K562 (cell line): ENCODE results near the gene LRRC59.

Source experiments
- CBX1 ChIP-seq: sonication (generic); IDR thresholded peaks from 2 replicates; pipeline ENCODE4 v1.6.1; 2016; ENCODE audit warnings: antibody characterized with exemption, low read depth, mild to moderate bottlenecking
- CHD2 ChIP-seq: IDR thresholded peaks from 2 replicates; pipeline ENCODE4 v1.6.1; 2011; ENCODE audit warnings: low read depth, low read length
- E2F4 ChIP-seq: sonication (generic); formaldehyde crosslinking; IDR thresholded peaks from 2 replicates; pipeline ENCODE4 v1.8.0; 2022; ENCODE audit warnings: mild to moderate bottlenecking, low read depth, missing genetic modification reagents
- JUN ChIP-seq, 2 experiments: sonication (generic) in 1 of 2; formaldehyde crosslinking in 1 of 2; IDR thresholded peaks; 2 replicates each; pipeline versions ENCODE4 v1.6.1 to v1.8.0; 2012 to 2022; ENCODE audit warnings: borderline replicate concordance in 2 of 2, mild to moderate bottlenecking in 2 of 2, improper control_type of control experiment in 1 of 2, low read depth in 1 of 2, low read length in 1 of 2, missing genetic modification reagents in 1 of 2
- JUNB ChIP-seq: fragments of 450-650 bp; formaldehyde crosslinking; conservative IDR thresholded peaks from 2 replicates; pipeline ENCODE4 v1.4.0; 2020; ENCODE audit warnings: mild to moderate bottlenecking
- MTA2 ChIP-seq: fragments of 450-650 bp; IDR thresholded peaks from 2 replicates; pipeline ENCODE4 v1.6.1; 2016; ENCODE audit warnings: low read depth
- NFE2 ChIP-seq: IDR thresholded peaks from 2 replicates; pipeline ENCODE4 v1.6.1; 2014; ENCODE audit warnings: antibody characterized with exemption, low read depth
- NR3C1 ChIP-seq: sonication (generic); formaldehyde crosslinking; IDR thresholded peaks from 2 replicates; pipeline ENCODE4 v1.8.1; 2022; ENCODE audit warnings: missing genetic modification reagents
- RFX5 ChIP-seq: IDR thresholded peaks from 2 replicates; pipeline ENCODE4 v1.6.1; 2011; ENCODE audit warnings: low read depth, mild to moderate bottlenecking, improper control_type of control experiment, low read length
- SIN3A ChIP-seq, 2 experiments: fragments of 150-350 bp in 1 of 2; IDR thresholded peaks; 2 replicates each; pipeline ENCODE4 v1.6.1; 2011 to 2016; ENCODE audit warnings: borderline replicate concordance in 2 of 2, low read depth in 2 of 2, low read length in 2 of 2, mild to moderate bottlenecking in 2 of 2, moderate library complexity in 2 of 2; ENCODE audit not compliant: control insufficient read depth in 1 of 2
- SRF ChIP-seq, 2 experiments: fragments of 250-450, 450-650 bp in 1 of 2; sonication (Bioruptor Pico) in 1 of 2; sonication (generic) in 1 of 2; formaldehyde crosslinking; IDR thresholded peaks; 2 replicates each; pipeline versions ENCODE4 v1.5.0 to v1.5.1; 2020 to 2022; ENCODE audit warnings: mild to moderate bottlenecking in 1 of 2, missing genetic modification reagents in 1 of 2
- ZNF23 ChIP-seq: fragments of 250-450 bp; sonication (Bioruptor Pico); IDR thresholded peaks from 2 replicates; pipeline ENCODE4 v1.4.0; 2020; ENCODE audit warnings: mild to moderate bottlenecking
- TF ChIP-seq, protein P1 (sequence below), 3 experiments: IDR thresholded peaks in 2 of 3; conservative IDR thresholded peaks in 1 of 3; 2 replicates each; pipeline ENCODE4 v1.5.1; 2011 to 2012; ENCODE audit warnings: low read length in 3 of 3, mild to moderate bottlenecking in 3 of 3, control low read depth in 2 of 3, improper control_type of control experiment in 1 of 3, inconsistent platforms in 1 of 3, low read depth in 1 of 3, mixed read lengths in 1 of 3, moderate library complexity in 1 of 3; ENCODE audit not compliant: insufficient read depth in 2 of 3

DNA sequence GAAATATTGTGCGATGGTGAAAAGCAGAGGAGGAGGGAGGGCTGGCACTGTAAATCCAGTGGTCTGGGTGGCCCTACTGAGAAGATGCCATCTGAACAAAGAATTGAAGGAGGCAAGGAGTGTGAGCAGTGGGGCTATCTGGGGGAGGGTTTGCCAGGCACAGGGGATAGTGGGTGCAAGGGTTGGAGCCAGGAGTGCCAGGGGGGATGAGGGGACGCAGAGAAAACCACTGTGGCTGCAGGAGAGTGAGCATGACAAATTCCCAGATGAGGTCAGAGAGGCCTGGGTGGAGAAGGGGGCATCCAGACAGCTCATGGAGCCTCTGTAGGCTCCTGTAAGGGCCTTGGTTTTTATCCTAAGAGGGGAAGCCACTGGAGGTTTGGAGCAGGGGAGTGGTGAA, 46.6 kb downstream of the LRRC59 start:
- TF ChIP-seq E2F4 (CRISPR knock-in tag) (no peak), RFX5 (no peak), SRF (CRISPR knock-in tag; IDR thresholded peaks at IDR 0.05) (no peak), CBX1 (no peak), NR3C1 (no peak), CHD2 (no peak), JUNB (CRISPR knock-in tag) (no peak), SIN3A (IDR thresholded peaks at IDR 0.05; ENCODE audit: borderline replicate concordance in 2 of 2, control insufficient read depth in 1 of 2, low read depth in 2 of 2, low read length in 2 of 2) (no peak), ZNF23 (no peak), JUN (IDR thresholded peaks at IDR 0.05; ENCODE audit: borderline replicate concordance, low read depth, low read length) (no peak), JUN (CRISPR knock-in tag; IDR thresholded peaks at IDR 0.05; ENCODE audit: borderline replicate concordance) (no peak), NFE2 (no peak), MTA2 (no peak)
- TF ChIP-seq, protein P1, sequence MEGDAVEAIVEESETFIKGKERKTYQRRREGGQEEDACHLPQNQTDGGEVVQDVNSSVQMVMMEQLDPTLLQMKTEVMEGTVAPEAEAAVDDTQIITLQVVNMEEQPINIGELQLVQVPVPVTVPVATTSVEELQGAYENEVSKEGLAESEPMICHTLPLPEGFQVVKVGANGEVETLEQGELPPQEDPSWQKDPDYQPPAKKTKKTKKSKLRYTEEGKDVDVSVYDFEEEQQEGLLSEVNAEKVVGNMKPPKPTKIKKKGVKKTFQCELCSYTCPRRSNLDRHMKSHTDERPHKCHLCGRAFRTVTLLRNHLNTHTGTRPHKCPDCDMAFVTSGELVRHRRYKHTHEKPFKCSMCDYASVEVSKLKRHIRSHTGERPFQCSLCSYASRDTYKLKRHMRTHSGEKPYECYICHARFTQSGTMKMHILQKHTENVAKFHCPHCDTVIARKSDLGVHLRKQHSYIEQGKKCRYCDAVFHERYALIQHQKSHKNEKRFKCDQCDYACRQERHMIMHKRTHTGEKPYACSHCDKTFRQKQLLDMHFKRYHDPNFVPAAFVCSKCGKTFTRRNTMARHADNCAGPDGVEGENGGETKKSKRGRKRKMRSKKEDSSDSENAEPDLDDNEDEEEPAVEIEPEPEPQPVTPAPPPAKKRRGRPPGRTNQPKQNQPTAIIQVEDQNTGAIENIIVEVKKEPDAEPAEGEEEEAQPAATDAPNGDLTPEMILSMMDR (IDR thresholded peaks at IDR 0.05 in 2 of 3, conservative IDR thresholded peaks at IDR 0.05 in 1 of 3; ENCODE audit: insufficient read depth in 2 of 3, low read depth in 1 of 3, low read length in 3 of 3) = no peak
